NK-92 (cell line): ENCODE data around the gene RDH5.
"Not testable (repeated sequence)": the region's sequence is repeated elsewhere in the genome, so short reads cannot be mapped to it uniquely, and the experiment has no call there.

ENCODE experiments used
- DNase-seq: peaks from one replicate; lab custom pipeline; 2025; ENCODE audit not compliant: unreplicated experiment; lab: John Stamatoyannopoulos, UW

The RDH5 gene

DNA sequence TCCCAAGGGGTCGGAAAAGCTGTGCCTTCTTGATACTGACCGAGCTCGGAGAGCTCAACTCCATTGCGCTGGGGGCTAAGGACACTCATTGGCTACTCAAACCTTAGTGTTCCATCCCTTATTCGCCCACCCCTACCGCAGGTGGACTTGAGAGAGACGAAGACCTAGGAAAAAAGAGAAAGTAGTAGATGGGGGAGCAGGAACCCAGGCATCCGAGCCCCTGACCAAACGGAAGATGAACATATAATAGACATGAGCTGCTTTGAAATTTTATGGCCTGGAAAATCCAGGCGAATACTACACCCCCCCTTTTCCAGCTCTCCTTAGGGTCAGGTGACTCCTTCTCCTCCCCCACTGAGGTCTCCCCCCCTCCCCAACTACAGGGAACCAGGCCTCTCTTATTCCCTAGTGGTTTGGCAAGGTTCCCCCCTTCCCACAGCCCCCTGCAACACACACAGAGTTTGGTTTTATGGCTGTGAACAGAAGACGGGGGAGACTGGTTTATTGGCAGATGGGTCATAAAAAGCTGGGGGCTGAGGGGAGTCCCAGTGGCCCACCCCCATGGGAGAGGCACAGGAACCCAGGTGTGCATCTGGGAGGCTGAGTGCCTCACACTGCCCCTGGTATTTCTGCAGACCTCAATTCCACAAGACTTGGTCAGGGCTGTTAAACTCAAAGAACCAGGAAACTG is 24.3 kb downstream of the RDH5 start:
- DNase-seq: no peak

DNA sequence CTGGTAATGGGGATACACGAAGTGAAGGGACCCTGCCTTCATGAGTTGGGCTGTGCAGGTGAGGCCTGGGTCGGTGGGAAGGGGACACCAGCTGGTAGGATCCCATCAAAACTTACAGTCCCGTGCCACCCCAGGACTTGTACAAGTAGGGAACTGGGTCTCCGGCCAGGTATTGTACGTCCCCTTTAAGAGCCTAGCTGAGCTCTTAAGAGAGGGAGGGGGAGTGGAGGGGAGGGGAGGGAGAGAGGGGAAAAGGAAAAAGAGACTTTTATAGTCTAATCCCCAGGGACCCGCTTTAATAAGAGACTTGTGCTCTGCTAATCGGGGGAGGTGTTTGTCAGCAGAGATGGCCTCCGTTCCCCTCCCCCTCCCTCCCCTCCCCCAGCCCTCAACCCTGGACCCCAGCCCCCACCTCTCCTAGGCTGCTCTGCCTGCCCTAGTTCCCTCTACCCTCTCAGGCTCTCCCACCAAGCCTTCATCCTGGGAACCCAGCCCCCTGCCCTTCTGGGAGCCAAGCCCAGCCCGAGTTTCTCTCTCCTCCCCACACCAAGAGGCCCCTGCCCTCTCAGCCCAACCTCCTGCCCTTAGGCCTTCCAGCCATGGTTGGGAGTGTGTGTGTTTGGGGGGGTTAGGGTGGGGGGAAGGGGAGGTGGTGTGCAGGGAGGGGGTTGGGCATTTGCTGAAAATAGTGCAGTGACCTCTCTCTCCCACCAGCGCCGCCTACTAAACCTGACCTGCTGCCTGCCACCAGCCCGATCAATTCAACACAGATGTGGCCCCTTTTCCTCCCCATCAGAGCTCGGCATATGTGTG is 25.4 kb downstream of the RDH5 start:
- DNase-seq: no peak

- DNase-seq: no peak
These were observed 26.1 kb downstream of the RDH5 start for GRCh38 chr12:55746174-55746912.

DNA sequence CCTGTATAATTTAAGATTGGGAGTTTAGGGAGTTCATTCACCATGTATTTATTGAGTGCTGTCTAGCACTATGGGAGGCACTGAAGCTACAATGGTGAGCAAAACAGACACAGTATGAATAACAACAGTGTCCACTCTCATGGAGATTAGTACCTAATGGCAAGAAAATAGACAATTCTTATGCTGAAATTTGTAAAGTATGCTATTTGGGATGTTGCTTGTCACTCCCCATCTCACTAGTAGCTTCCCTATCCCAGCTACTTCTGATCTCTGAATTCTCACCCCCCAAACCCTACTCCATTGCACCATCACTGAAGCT is 26.7 kb downstream of the RDH5 start:
- no peak for DNase-seq

GRCh38 chr12:55748230-55748993 is 28.2 kb downstream of the RDH5 start:
- DNase-seq: no peak

DNA sequence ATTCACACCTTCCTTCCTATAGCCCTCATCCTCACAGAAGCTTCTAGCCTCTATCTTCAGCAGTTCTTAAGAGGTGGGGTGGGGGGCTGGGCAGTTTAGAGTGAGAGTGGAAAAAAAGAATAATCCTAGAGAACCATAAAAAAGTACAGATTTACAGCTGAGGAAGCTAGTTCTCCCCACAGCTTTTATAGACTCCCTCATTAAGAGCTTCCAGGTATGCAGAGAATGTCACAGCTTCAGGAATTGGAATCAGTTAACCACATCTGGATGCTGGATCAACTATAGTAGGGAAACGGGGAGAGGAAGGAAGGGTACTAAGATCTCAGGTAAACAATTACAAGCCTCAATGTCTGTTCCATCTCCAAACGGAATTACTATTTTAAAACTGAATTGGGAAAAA is 35.1 kb downstream of the RDH5 start:
- DNase-seq: no peak

DNA sequence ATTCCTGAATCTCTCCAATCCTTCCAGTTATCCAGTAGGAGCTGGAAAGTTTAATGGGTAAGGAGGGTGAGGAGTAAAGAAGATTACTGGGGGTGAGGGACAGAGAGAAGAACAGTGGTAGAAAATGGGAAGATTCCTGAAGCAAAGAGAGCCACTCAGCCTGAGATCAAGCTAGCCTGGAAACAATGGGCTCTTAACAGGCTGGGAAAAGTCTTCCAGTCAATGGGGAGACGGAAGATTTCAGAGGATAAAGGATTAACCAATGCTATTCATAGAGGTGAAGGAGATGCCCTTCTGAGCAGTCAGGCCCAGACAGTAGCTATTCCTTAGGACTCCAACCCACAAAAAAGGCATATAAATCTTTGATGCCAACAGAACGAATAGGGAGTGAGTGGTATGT is 37.5 kb downstream of the RDH5 start:
- DNase-seq: no peak

DNA sequence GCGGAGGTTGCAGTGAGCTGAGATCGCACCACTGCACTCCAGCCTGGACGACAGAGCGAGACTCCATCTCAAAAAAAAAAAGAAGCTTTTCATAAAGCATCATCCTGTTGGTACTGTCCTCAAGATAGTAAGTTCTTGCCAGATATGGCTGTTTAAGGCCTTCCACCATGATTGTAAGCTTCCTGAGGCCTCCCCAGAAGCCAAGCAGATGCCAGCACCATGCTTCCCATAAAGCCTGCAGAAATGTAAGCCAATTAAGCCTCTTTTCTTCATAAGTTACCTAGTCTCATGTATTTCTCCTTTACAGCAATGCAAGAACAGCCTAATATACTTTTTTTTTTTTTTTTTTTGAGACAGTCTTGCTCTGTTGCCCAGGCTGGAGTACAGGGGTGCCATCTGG is 38.4 kb downstream of the RDH5 start:
- not testable (repeated sequence) for DNase-seq

GRCh38 chr12:55760663-55761062 is 40.5 kb downstream of the RDH5 start:
- no peak for DNase-seq

GRCh38 chr12:55762646-55763045 is 42.5 kb downstream of the RDH5 start:
- no peak for DNase-seq

DNA sequence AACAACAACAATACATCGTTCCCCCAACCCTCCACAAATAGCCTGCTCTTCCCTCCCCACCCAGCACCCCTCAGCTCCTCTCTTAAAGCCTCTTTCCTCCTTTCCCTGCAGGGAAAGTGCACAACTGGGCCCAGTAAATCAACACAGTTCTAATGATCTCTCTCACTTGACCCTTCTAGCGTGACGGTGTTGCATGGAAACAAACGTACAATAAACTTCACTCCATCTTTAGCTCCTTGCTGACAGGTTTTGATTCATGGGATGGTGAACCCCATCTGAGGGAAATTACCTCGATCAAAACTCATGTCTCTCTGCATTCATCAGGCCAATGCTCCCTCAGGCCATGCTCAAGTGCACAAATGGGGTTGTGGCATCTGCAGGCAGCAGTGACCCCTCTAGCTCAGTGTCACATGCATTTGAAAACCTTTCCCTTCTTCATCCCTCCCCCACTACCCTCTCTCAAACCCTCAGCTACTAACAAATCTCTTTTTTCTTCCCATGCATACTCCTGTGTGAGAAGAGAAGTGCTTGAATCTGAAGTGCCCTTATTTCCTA is 45.6 kb downstream of the RDH5 start:
- DNase-seq: no peak

DNA sequence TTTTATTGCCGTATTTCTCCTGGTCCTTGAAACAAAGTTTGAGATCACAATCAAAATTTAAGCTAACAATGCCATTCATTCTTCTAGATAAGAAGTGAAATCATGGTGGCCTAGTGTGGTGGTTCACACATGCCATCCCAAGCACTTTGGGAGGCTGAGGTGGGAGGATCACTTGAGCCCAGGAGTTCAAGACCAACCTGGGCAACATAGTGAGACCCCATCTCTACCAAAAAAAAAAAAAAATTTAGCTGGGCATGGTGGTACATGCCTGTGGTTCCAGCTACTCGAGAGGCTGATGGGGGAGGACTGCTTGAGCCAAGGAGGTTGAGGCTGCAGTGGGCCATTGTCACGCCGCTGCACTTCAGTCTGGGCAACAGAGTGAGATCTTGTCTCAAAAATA is 47.0 kb downstream of the RDH5 start:
- no peak for DNase-seq

DNA sequence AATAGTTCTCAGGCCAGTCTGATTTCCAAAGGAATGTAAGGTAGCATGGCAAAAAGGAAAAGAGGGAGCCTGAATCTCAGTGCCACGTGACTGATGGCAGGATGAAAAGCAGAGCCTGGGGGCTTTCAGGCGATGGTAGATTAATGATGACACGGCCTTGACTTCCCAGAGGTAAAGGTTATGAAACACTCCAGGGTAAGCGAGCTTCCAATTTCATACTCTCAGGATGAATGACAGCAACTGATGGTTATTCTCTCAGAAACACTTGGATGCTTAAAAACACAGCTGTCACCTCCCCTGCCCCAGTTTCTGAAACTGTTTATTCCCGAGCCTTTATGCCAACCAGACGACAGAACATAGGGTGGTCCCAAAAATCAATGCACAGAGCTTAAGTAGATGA is 51.5 kb downstream of the RDH5 start:
- DNase-seq: no peak
